HG03175 (cell line): Measurements from ENCODE around the gene CBFA2T3.

ENCODE experiments used
- ATAC-seq: cut with Tn5 transposase; IDR thresholded peaks from one replicate; pipeline ENCODE4 v1.9.1; 2021; ENCODE audit warnings: mild to moderate bottlenecking, moderate library complexity; ENCODE audit not compliant: unreplicated experiment

The CBFA2T3 gene

DNA sequence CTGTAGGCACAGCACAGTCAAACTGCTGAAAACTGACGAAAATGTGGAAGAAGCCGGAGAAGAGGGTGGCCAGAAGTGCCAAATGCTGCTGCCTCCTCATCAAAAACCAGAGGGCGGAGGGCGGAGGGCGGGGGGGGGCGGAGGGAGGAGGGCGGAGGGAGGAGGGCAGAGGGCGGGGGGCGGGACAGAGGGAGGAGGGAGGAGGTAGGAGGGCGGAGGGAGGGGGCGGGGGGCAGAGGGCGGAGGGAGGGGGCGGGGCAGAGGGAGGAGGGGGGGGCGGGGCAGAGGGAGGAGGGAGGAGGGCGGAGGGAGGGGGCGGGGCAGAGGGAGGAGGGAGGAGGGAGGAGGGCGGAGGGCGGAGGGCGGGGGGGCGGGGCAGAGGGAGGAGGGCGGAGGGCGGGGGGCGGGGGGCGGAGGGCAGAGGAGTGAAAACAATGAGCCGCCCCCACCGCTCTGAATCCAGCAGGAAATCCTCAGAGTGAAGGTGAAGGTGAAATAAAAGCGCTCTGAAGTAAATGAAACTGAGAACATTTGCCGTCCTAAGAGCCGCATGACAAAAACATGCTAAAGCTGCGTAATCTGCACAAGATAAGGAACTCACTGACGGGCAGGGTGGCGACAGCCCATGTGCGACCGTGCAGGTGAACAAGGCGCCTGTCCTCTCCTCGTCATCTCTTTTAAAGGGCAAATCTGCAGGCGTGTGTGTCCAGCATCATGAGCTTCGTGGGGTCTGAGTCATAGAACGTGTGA lies 22.6 kb upstream of the CBFA2T3 start:
- no peak for ATAC-seq

DNA sequence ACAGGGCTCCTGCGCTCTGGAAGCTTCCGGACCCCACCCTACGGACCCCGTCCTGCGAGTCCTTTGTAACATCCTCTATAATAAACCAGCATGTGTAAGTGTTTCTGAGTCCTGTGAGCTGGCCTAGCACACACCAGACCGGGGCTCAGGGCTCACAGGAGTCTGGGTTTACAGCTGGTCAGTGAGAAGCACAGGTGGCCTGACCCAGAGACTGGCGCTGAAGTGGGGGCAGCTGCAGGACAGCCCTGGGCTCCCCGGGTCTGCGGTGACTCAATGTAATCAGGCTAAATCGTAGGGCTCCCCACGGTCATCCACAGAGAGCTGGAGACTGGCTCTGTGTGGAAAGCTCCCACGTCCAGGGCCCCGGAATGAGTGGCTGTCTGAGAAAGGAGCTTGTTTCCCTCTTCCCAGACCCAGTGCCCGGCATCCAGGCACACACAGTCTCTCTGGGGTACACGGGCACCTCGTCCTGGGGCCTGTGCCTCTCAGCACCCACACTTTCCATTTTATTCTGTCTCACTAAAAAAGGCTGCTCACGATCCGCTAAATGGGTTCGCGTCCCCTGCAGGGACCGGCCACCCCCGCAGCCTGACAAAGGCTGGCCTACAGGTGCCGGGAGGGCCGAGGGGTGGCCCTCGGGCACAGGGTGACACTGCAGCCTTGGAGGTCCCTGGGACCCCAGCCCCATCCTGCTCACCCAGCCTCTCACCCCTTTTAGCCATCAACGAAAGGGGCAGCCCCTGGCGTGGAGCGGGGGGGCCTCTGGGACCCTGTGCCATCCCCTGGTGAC lies 18.9 kb upstream of the CBFA2T3 start:
- no peak for ATAC-seq

DNA sequence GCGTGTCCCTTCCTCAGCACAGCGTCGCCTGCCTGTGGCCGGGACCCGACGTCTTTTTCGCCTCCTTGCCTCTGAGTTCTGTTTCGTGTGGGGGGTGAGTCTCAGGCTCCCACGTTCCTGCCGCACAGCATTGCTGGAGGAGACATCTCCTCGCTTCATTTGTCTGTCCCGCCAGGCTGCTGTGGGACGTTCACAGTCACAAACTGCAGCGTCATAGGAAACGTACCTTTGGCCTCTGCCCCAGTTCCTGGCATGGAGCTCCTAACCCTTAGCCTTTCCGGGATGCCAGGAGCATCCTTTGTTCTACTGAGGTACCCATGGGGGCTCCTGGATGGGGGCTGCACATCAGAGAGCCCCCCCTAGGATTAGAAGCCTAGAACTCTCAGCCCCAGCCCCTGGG lies 18.2 kb upstream of the CBFA2T3 start:
- ATAC-seq = no peak

DNA sequence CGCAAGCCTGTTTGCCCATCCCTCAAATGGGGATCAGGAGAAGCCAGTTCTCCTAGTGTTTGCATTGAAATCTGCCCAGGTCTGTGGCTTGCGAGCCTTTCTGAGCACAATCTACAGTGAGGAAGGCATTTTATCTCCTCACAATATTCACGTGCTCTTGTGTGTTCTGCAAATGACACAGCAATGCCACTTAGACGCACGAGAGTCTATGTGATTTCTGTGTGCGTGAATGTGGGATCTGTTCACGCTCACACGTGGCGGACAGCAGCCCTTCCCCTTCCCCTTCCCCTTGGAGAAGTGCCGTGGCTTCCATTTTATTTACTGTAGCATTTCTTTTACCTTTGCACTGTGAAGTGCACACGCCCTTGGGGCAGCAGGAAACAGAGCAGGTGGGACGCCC lies 17.7 kb upstream of the CBFA2T3 start:
- ATAC-seq = no peak

DNA sequence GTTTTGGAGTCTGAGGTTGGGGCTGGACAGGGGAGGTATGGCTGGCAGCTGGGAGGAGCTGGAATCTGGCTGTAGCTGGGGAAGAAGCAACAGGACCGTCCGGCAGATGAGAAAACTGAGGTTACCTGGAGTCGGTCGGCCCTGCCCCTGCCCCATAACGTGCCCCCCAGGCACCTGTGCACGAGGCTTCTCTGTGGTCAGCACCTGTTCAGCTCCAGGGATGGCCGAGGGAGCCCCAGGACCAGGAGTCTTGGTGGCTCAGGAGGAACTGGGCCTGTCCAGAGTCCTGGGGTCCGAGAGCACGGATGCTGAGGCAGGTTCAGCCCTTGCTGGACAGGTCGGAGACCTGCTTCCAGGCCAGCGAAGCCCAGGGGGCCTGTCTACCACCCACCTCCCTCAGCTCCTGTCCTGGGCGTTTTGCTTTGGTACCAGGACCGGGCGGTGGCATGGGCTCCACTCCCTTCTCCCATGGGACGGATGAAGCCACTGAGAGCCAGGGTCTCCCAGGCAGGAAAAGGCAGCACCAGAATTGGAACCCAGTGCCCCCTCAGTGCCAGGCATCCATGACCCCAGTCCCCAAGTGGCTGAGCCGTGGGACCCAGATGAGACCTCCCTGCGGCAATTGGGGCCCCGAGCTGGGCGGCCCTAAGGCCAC lies 17.1 kb upstream of the CBFA2T3 start:
- ATAC-seq = no peak

DNA sequence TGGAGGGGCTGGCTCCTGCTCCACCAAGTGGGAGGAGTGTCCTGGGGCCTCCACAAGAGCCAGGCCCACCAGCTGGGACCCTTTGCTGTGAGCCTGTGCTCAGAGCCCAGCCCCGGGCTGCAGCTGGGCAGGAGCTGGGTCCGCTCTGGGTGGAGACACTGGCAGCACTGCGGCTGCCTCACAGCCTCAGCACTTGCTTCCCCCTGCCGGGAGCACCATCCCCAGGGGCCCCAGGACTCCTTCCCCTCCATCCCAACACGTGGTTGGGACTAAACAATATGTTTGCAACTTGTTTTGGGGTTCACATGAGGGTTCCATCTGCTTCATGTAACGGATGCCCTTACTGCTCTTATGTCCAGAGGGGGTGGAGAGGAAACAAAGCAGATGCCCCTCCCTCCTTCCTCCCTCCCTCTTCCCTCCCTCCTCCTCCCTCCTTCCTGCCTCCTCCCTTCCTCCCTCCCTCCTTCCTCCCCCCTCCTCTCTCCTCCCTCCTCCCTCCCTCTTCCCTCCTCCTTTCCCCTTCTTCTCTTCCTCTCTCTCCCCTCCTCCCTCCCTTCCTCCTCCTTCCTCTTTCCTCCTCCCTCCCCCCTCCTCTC lies 16.3 kb upstream of the CBFA2T3 start:
- no peak for ATAC-seq

DNA sequence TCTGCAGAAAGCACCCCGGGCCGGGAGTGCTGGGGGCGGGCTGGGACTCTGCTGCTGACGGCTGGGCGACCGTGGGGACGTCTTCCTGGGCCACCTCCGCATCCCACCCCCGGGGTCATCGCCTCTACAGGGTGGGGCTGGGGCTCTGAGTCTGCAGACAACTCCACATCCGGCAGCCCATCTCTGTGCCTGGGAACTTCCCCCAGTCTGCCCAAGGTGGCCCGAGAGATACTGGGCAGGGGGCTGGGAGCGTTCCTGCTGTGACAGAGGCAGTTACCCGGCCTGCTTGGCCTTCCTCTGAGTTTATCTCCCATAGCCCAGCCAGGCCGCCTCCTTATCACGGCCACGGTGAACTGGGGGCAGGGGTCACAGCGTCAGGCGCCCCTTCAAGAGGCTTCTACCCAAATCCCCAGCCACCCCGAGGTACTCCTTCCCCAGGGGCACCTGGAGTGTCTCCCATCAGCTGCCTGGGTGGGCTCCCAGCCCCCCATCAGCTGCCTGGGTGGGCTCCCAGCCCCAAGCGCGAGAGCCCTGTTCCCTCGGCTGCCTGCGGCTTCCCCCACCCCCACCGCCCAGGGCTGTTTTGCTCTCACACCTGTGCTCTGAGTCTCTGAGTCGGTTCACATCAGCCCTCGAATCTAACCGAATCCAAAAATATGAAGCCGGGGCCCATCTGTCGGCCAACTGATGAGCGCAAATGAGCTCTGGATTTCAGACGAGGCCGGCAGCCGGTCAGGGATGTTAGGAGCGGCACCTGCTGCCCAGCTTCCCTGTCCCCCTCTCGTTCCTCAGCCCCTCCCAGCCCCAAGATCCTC lies 15.6 kb upstream of the CBFA2T3 start:
- no peak for ATAC-seq

DNA sequence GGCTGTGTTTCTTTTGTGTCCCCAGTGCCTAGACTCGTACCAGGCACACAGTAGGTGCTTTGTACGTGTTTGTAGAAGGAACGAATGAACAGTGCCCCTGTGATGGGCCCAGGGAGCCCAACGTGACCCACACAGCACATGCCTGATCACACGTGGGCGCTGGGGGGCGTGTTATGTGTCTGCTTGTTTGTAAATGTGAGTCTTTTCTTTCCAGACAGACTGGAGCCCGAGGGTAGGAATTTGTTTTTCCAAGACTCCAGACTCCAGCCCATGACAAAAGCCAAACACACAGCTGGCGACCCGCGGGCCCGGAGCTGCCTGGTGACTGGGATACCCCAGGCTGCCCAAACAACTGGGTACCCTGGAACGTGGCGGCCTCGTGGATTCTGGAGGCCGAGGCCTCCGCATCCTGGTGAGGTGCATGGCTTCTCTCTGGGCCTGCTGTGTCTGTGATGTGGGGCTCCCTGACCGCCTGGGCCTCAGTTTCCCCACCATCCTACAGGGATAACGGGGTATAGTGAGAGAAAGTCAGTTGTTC lies 14.9 kb upstream of the CBFA2T3 start:
- no peak for ATAC-seq

DNA sequence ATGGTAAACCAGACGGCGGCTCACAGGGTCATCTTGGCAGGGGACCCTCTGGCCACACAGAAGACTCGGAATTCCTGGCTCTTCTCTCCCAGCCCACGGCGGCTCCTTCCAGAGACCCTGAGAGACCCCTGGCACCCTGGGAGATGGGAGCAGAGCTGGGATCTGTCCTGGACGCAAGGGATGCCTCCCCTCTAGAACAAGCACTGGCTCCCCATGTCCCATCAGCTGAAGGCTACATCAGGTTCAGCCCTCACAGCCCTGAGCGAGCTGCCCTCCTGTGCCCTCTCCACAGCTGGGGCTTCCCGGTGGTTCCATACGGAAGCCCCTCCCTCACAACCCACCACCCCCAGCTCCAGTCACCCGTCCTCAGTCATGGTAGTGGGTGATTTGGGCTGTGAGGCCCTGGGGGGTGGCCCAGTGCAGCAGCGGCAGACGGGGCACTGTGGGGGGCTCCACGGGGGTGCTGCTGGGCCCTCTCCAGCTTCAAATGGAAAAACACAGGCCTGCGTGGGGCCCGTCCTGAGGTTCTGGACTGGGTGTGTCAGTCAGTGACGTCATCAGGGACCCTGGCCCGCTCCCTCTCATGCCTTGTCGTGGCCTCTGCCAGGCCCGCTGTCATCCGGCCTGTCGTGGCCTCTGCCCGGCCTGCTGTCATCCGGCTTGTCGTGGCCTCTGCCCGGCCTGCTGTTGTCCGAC lies 13.0 kb upstream of the CBFA2T3 start:
- ATAC-seq = no peak

DNA sequence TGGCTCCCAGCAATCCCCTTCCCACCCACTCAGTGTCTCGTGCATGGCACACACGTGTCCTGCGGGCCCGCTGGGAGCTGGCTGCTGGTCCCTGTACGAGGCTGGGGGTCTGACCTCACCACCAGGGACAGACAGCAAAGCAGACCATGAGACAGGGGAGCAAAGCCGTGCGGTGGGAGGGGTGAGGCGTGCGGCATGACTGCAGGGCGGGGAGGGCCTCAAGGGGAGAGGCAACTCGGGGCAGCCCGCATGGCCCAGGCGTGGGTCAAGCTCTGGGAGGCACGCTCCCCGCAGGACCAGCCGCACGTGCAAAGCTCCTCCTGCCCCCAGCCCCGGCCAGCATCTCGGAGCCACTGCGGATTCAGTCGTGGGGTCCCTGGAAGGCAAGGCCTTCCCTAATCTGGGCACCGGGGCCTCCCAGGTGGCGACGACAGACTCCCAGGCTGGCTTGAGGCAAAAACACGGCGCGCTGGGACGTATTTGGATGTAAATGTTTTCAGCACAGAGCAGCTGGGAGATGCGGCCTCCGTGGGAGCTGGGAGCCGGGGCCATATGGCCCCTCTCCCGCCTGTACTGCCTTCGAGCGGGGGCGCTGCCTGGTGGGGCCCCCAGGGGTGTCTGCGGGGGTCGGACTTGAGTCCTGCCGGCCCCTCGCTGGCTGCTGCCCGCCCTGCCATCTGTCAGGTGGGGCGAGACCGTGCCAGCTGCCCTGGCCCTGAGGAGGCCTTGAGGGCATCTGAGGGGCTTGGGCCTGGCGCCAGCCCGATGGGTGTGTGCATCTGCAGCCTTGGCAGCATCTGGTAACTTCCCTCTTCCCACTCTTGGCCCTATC lies 12.2 kb upstream of the CBFA2T3 start:
- no peak for ATAC-seq

DNA sequence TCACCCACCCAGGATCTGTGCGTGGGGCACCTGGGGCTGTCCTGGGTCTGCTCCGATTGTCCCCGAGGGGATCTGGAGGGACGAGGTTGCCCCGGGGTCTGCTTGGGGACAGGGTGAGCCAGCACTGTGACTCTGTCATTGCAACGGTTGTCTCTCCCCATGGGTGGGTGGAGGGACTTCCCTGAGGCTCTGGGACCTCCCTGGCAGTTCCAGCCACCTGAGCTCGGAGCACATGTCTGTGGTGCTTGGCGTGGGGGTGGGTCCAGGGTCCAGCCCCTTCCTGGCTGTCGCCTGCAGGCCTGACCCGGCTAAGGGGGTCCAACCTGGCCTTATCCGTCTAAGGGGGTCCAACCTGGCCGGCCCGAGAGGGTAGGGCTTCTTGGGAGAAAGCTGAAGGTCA lies 8.5 kb upstream of the CBFA2T3 start:
- no peak for ATAC-seq

DNA sequence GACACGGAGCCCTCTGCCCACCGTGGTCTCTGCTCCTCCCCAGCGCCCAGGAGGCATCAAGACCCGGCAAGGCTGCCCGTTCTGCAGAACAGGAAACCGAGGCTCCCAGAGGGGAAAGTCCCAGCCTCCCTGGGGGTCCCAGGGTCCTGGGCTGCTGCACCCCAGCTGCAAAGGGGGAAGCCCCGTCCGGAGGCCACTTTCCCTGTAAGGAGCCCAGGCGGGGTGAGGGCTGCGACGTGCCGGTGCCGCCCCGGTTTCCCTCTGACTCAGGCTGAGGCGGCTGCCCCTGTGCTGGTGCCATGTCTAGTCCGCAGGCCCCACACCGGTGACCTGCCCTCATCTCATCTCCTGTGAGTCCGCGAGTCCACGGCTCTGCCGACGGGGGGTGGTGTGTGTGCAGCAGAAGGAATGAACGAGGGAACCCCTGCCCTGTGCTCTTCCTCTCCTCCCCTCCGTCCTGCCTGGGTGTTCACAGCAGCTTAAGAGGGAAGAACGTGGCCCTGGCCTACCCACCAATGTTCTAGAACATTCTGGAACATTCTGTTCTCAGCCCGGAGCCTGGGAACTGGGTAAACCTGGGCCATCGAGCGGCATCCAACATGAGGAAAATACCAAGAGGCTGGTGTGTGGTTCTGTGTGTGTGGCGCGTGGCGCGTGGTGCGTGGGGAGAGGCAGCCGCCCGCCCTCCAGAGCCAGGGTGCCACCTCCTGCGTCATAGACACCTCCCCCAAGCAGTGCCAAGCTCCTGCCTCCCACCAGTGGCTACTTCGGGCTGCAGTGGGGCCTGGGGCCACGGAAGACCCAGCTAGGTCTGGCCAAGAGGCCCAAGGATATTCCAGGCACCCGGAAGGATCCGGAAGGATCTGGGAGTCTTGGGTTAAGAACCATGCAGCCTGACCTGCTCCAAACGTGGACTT lies 7.0 kb upstream of the CBFA2T3 start:
- no peak for ATAC-seq

DNA sequence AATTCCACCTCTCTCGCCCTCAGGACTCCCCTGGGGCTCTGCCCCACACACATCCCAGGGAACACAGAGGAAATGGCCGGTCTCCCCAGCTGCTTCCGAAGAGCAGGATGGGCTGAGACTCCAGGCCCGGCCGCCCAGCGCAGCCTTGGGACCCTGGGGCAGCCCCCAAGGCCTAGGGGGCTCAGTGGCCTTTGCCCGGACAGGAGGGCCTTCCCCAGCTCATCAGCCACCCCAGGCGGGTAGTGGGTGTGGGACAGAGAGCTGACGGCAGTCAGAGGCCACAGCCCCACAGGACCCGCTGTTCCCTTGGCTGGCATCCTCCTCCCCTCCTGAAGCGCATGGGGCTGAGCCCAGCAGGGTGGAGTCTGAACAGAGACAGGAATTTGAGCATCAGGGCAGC lies 6.2 kb upstream of the CBFA2T3 start:
- ATAC-seq = no peak

DNA sequence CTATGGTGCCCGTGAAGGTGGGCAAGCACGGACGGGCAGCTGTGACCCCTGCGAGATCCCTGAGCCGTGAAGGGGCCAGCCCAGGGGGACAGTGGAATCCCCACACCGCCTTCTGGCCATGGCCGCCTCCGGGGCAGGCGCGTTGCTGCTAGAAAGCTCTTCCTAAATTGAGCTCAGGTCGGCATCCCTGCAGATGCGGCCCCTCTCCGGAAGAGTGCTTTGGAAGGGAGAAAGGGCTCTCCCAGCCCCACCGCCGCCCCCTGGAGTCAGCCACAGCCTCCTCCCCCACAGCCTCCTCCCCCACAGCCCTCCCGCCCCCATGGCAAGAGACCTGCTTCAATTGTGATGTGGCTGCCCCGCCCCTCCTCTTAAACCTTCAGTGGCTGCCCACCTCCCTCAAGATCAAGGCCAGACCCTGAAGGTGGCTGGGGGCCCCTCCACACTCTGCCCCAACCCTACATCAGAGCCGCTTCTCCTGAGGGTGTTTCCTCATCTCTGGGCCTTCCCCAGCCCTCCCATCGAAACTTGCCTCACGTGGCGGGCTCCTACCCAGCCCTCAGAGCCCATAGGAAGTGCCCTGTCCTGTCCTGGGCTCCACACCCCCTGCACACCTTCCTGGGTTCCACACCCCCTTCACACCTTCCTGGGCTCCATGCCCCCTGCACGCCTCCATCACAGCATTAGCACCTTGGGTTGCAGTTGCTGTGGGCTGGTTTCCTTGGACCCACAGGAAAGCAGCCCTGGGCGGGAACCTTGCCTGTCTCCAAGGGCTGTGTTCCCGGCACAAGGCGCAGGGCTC lies 5.5 kb upstream of the CBFA2T3 start:
- ATAC-seq = no peak

DNA sequence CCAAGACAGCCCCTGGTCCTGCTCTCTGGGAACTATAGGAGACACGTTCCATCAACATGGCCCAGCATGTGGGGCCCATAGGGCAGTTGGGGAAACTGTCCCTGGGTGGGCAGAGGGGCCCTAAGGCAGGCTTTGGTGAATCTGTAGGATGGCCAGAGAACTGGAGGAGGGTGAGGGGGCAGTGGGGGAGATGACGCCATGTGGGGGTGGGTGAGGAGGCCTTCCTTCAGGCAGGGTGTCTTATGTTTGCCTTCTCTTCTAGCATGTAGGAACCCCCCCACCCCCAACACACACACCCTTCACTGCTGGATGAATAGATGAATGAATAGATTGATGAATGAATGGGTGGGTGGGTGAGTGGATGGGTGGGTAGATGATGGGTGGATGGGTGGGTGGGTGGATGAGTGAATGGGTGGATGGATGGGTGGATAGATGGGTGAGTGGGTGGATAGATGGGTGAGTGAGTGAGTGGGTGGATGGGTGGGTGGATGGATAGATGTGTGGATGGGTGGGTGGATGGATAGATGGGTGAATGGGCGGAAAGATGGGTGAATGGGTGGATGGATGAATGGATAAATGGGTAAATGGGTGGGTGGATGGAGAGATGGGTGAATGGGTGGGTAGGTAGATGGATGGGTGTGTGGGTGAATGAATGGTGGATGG lies 2.5 kb upstream of the CBFA2T3 start:
- no peak for ATAC-seq

DNA sequence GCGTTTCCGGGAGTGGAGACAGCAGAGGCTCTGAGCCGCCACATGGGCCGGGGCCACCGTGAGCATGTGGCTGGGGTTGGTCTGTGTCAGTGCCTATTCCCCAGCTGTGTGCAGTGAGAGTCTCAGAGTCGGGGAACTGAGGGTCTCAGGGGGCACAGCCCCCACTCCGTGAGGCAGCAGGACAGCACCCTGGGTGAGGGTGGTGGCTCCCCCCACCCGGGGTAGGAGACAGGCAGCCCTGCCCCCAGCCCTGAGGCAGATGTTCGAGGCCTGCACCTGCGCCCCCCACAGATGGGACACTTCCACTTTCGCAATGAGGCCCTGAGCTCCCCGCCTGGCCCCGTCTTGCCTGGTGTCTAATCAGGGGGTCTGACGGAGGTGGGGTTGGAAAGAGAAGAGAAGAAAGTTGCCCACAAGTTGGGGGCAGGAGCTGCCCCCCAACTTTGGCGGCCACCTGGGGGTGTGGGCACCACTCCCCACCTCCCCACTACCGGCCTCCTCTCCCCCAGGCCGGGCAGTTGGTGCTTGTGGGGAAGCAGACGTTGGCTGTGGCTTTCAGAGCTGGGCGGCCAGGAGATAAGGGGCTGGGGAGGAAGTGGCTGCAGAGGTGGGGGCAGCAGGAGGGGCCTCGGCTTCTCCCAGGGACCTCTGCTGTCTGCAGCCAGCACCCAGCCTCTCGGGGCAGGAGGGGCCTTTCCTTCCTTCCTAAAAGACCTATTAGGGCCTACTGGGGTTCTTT lies 1.8 kb upstream of the CBFA2T3 start:
- peak; percentile 44 for ATAC-seq
